ENCODE data around the gene ZNF598. TPM values are rescaled to one million over a fixed set of nuclear protein-coding genes. Genes with fewer than 3 reads are reported as not detected.

ZNF598 gene
- total RNA-seq, 1 experiment from 2014 or later, result 70.9 TPM

GRCh38 chr16:1977875-1978268 lies 31.7 kb downstream of the ZNF598 start:
- Mint-ChIP-seq H3K27ac (no peak overlapping the region), H3K27me3 (ENCODE audit: low read depth) (peaks cover 36% of the 10 kb centered on the region), H3K36me3 (ENCODE audit: insufficient read depth in 1 of 3, low read depth in 3 of 3) (peaks cover 10 to 27% (median 23%) of the 10 kb centered on the region in 3 experiments), H3K9me3 (no peaks in the 10 kb centered on the region), H3K4me1 (peaks cover 10 to 16% of the 10 kb centered on the region in 2 experiments), H3K4me3 (no peak overlapping the region)
- H2BK12ac ChIP-seq (ENCODE audit: insufficient read length, low read depth, low read length), result no peak overlapping the region
- no peak overlapping the region for H3T11ph ChIP-seq (ENCODE audit: low read length)
- H3K4ac ChIP-seq (ENCODE audit: low read depth, low read length), result no peak overlapping the region
- H3K56ac ChIP-seq (ENCODE audit: insufficient read length, low read depth, low read length), result no peak overlapping the region
- H3K9me3 ChIP-seq (ENCODE audit: control insufficient read depth, low read depth, low read length), result no peaks in the 10 kb centered on the region
- H2BK20ac ChIP-seq (ENCODE audit: low read depth, low read length, poor library complexity, severe bottlenecking), result no peak overlapping the region
- no peak overlapping the region for H2BK5ac ChIP-seq (ENCODE audit: insufficient read length, low read length)
- no peak overlapping the region for H2AFZ ChIP-seq (ENCODE audit: low read length)
- no peak overlapping the region for H3K23ac ChIP-seq (ENCODE audit: insufficient read length, low read depth, low read length)
- no peak overlapping the region for H3K4me2 ChIP-seq (ENCODE audit: insufficient read depth, insufficient read length, low read length)
- no peak overlapping the region for H2BK15ac ChIP-seq (ENCODE audit: low read depth, low read length)
- no peaks in the 10 kb centered on the region for H3K79me1 ChIP-seq (ENCODE audit: insufficient read depth, low read depth, low read length, poor library complexity, severe bottlenecking)
- no peak overlapping the region for H3K18ac ChIP-seq (ENCODE audit: insufficient read length, low read depth, low read length)
- no peak overlapping the region for H3K14ac ChIP-seq (ENCODE audit: insufficient read depth, low read length)
- no peak overlapping the region for H4K8ac ChIP-seq (replicated peaks; ENCODE audit: insufficient read length, low read depth, low read length)
- H2AK5ac ChIP-seq (ENCODE audit: insufficient read length, low read length), result no peak overlapping the region
- H4K5ac ChIP-seq (ENCODE audit: insufficient read length, low read depth, low read length), result no peak overlapping the region
- H4K20me1 ChIP-seq (ENCODE audit: control insufficient read depth, insufficient read depth, insufficient read length), result no peaks in the 10 kb centered on the region
- H4K91ac ChIP-seq (ENCODE audit: insufficient read length, low read depth, low read length), result no peak overlapping the region
- peaks cover under 1% of the 10 kb centered on the region; the same call in 1 of the 2 replicates for H3K79me2 ChIP-seq (ENCODE audit: insufficient read depth, low read length)
- no peaks in the 10 kb centered on the region for H3K4me1 ChIP-seq (ENCODE audit: insufficient read depth, low read length)
- no peak for TF ChIP-seq CTCF (conservative IDR thresholded peaks at IDR 0.05)
- H3K23me2 ChIP-seq (ENCODE audit: insufficient read length, low read depth, low read length, poor library complexity, severe bottlenecking), result peaks cover 10% of the 10 kb centered on the region
- no CpG with 5 or more reads among the region's 18 CpGs for WGBS (ENCODE audit: extremely low coverage, insufficient read length, low lambda C conversion rate)
- H3K27ac ChIP-seq (ENCODE audit: insufficient read length, low read depth, low read length), result no peak overlapping the region
- no peak for DNase-seq
- no peak overlapping the region for H2BK120ac ChIP-seq (ENCODE audit: low read depth, low read length, poor library complexity, severe bottlenecking)
- no peak overlapping the region for H3K9ac ChIP-seq (ENCODE audit: extremely low read depth, insufficient read length, low read length)
- peaks cover 22% of the 10 kb centered on the region for H3K27me3 ChIP-seq (ENCODE audit: insufficient read depth, low read length)
